ENCODE measurements around the gene PDE4A. TPM values are rescaled to one million over a fixed set of nuclear protein-coding genes. Genes with fewer than 3 reads are reported as not detected.

Gene PDE4A
- total and polyA plus RNA-seq, 2 of the 8 experiments (the other 6 are each of a cell fraction or from before 2014, with no cell fraction given) = 2.0 to 4.4 TPM

DNA sequence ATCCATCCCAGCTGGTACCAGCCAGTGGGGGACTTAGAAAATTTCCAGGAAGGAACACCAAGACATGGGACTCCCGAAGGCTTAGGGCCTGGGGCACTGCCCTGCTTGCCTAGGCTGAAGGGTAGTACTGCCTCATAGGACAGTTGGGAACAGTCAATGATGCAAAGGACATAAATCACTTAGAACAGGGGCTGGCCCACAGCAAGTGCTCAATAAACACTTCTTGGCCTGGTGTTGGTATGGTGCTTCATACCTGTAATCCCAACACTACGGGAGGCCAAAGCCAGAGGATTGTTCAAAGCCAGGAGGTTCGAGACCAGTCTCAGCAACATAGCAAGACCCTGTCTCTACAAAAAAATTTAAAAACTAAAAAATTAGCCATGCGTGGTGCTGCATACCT is 77.0 kb downstream of the PDE4A start:
- CTCF ChIA-PET (ENCODE audit: partially characterized antibody) = interaction anchor here (1.0 to 10.7 kb wide), 6 partner anchors 8 to 95 kb away, joined by 3 to 78 read pairs (median 4); no protein-coding TSS in a partner anchor
- peaks cover 10 to 40% (median 21%) of the 10 kb centered on the region in 4 experiments for H3K36me3 ChIP-seq (ENCODE audit: control insufficient read depth in 2 of 4, insufficient read depth in 4 of 4, low read length in 3 of 4)
- TF ChIP-seq EP300 (IDR thresholded peaks at IDR 0.05; ENCODE audit: borderline replicate concordance in 1 of 2, low read depth in 2 of 2, low read length in 2 of 2) (no peak), SUZ12 (IDR thresholded peaks at IDR 0.05; ENCODE audit: low read length) (no peak), SP2 (IDR thresholded peaks at IDR 0.05; ENCODE audit: low read length) (no peak), TCF12 (IDR thresholded peaks at IDR 0.05; ENCODE audit: low read depth, low read length) (no peak), KDM5A (IDR thresholded peaks at IDR 0.05; ENCODE audit: low read length) (no peak), FOSL1 (IDR thresholded peaks at IDR 0.05; ENCODE audit: insufficient read depth, low read depth, low read length) (no peak), YY1 (IDR thresholded peaks at IDR 0.05; ENCODE audit: low read depth, low read length) (no peak), EGR1 (IDR thresholded peaks at IDR 0.05; ENCODE audit: borderline replicate concordance, low read depth, low read length) (no peak), RXRA (IDR thresholded peaks at IDR 0.05; ENCODE audit: insufficient read depth, low read depth, low read length) (no peak), POLR2A (IDR thresholded peaks at IDR 0.05; ENCODE audit: control extremely low read depth in 1 of 2, low read depth in 2 of 2, low read length in 2 of 2) (no peak), TAF7 (optimal IDR thresholded peaks at IDR 0.05; ENCODE audit: borderline replicate concordance, low read depth, low read length) (no peak)
- TF ChIP-seq, protein P1, sequence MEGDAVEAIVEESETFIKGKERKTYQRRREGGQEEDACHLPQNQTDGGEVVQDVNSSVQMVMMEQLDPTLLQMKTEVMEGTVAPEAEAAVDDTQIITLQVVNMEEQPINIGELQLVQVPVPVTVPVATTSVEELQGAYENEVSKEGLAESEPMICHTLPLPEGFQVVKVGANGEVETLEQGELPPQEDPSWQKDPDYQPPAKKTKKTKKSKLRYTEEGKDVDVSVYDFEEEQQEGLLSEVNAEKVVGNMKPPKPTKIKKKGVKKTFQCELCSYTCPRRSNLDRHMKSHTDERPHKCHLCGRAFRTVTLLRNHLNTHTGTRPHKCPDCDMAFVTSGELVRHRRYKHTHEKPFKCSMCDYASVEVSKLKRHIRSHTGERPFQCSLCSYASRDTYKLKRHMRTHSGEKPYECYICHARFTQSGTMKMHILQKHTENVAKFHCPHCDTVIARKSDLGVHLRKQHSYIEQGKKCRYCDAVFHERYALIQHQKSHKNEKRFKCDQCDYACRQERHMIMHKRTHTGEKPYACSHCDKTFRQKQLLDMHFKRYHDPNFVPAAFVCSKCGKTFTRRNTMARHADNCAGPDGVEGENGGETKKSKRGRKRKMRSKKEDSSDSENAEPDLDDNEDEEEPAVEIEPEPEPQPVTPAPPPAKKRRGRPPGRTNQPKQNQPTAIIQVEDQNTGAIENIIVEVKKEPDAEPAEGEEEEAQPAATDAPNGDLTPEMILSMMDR (IDR thresholded peaks at IDR 0.05; ENCODE audit: control extremely low read depth in 1 of 3, insufficient read depth in 1 of 3, low read depth in 1 of 3, low read length in 3 of 3) = no peak

More for the DNA sequence above, 77.0 kb downstream of the PDE4A start:
- Histone ChIP-seq H3K4me2 (ENCODE audit: insufficient read depth in 1 of 2, low read depth in 2 of 2, low read length in 2 of 2) (no peak overlapping the region), H3K27me3 (replicated peaks in 1 of 4; ENCODE audit: control insufficient read depth in 3 of 4, extremely low read depth in 1 of 4, insufficient read depth in 3 of 4, low read length in 3 of 4) (no peaks in the 10 kb centered on the region), H3K4me1 (replicated peaks in 1 of 4; ENCODE audit: control insufficient read depth in 3 of 4, insufficient read depth in 4 of 4, low read length in 3 of 4) (peaks cover 3 to 24% (median 13%) of the 10 kb centered on the region in 4 experiments), H3K23me2 (ENCODE audit: low read depth, low read length) (peaks cover 3% of the 10 kb centered on the region; the same call in 1 of the 2 replicates), H3K18ac (ENCODE audit: extremely low read depth, low read length) (no peak overlapping the region), H3K23ac (ENCODE audit: insufficient read length) (no peak overlapping the region), H2AK5ac (ENCODE audit: low read depth, low read length) (no peak overlapping the region), H3K9ac (replicated peaks in 1 of 4; ENCODE audit: extremely low read depth in 1 of 4, low read depth in 3 of 4, low read length in 3 of 4) (no peak overlapping the region), H3K79me1 (ENCODE audit: low read depth, low read length) (peaks cover 11% of the 10 kb centered on the region), H2BK12ac (ENCODE audit: low read depth, low read length) (no peak overlapping the region), H2BK15ac (ENCODE audit: low read length) (no peak overlapping the region), H4K8ac (ENCODE audit: extremely low read depth, insufficient read depth, low read length) (no peak overlapping the region), H3K27ac (ENCODE audit: low read depth, low read length) (no peak overlapping the region), H3K79me2 (ENCODE audit: control insufficient read depth in 1 of 2, insufficient read depth in 2 of 2, low read length in 2 of 2) (peaks cover 0 to 45% of the 10 kb centered on the region in 2 experiments; a peak in 2 of 4 replicates), H3K14ac (ENCODE audit: insufficient read length) (no peak overlapping the region), H4K5ac (ENCODE audit: insufficient read length, low read depth, low read length) (no peak overlapping the region), H3K56ac (replicated peaks; ENCODE audit: insufficient read length, low read depth, low read length) (no peak overlapping the region), H3K4ac (replicated peaks; ENCODE audit: insufficient read length, low read depth, low read length) (peak overlapping the region; percentile 14), H2BK20ac (ENCODE audit: low read length) (no peak overlapping the region), H4K91ac (replicated peaks; ENCODE audit: insufficient read length, low read length) (no peak overlapping the region), H2BK5ac (ENCODE audit: low read depth, low read length) (no peak overlapping the region), H2AFZ (ENCODE audit: low read length) (no peak overlapping the region), H3K9me3 (ENCODE audit: insufficient read depth in 2 of 2, low read depth in 1 of 2, low read length in 1 of 2) (no peaks in the 10 kb centered on the region), H2BK120ac (replicated peaks; ENCODE audit: low read depth, low read length) (no peak overlapping the region), H3K4me3 (ENCODE audit: extremely low read depth in 1 of 4, insufficient read depth in 2 of 4, low read depth in 3 of 4, low read length in 4 of 4) (no peak overlapping the region), H4K20me1 (replicated peaks in 1 of 2; ENCODE audit: control insufficient read depth in 1 of 2, insufficient read depth in 2 of 2, low read length in 2 of 2) (peaks cover 0 to 8% of the 10 kb centered on the region in 2 experiments)
- POLR2A ChIA-PET (ENCODE audit: partially characterized antibody) = interaction anchor here (0.8 to 2.4 kb wide), 8 partner anchors 9 to 125 kb away, joined by 3 to 8 read pairs (median 4); partner anchors contain the start of gene KRI1
- FAIRE-seq (no peak), DNase-seq (ENCODE audit: low read depth in 1 of 2, low spot score in 2 of 2) (no peak)
- 97% methylated on average over 4 of the region's 4 CpGs; no CpG with 5 or more reads in 1 of the 2 experiments for WGBS, 2 experiments (ENCODE audit: extremely low coverage in 1 of 2, insufficient coverage in 1 of 2, insufficient read length in 1 of 2, insufficient replicate concordance in 2 of 2, low coverage in 1 of 2, low lambda C conversion rate in 2 of 2, missing lambda C conversion rate in 1 of 2)

All from H1 (cell line).